SK-N-SH (cell line): Measurements from ENCODE around the gene ST6GALNAC1.

Experiments used
- FOXJ3 ChIP-seq: sonication (generic); formaldehyde crosslinking; IDR thresholded peaks from 2 replicates; pipeline ENCODE4 v1.5.1; 2020; ENCODE audit warnings: mild to moderate bottlenecking, missing genetic modification reagents
- POLR2AphosphoS5 ChIP-seq: IDR thresholded peaks from 2 replicates; pipeline ENCODE4 v1.6.1; 2012; ENCODE audit warnings: low read depth, low read length
- TF ChIP-seq, protein P1 (sequence below): fragments of 200-600 bp; sonication (generic); IDR thresholded peaks from 2 replicates; pipeline ENCODE4 v1.6.1; 2017; ENCODE audit warnings: antibody characterized with exemption, mild to moderate bottlenecking, moderate library complexity

- TF ChIP-seq FOXJ3 (CRISPR knock-in tag): no peak
- TF ChIP-seq, protein P1, sequence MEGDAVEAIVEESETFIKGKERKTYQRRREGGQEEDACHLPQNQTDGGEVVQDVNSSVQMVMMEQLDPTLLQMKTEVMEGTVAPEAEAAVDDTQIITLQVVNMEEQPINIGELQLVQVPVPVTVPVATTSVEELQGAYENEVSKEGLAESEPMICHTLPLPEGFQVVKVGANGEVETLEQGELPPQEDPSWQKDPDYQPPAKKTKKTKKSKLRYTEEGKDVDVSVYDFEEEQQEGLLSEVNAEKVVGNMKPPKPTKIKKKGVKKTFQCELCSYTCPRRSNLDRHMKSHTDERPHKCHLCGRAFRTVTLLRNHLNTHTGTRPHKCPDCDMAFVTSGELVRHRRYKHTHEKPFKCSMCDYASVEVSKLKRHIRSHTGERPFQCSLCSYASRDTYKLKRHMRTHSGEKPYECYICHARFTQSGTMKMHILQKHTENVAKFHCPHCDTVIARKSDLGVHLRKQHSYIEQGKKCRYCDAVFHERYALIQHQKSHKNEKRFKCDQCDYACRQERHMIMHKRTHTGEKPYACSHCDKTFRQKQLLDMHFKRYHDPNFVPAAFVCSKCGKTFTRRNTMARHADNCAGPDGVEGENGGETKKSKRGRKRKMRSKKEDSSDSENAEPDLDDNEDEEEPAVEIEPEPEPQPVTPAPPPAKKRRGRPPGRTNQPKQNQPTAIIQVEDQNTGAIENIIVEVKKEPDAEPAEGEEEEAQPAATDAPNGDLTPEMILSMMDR: no peak
- TF ChIP-seq POLR2AphosphoS5: no peak
Observed at GRCh38 chr17:76612977-76613851, 30.3 kb downstream of the ST6GALNAC1 start.
